Neural cell (in vitro differentiated cells): ENCODE data around the gene C20orf202. TPM values are rescaled to one million over a fixed set of nuclear protein-coding genes. Genes with fewer than 3 reads are reported as not detected.
"Not testable (repeated sequence)": the region's sequence is repeated elsewhere in the genome, so short reads cannot be mapped to it uniquely, and the experiment has no call there.

Source experiments
- H2AFZ ChIP-seq: fragments of 200-600, 300-800 bp; sonication (generic), shearing (Covaris generic); 2 replicates; pipeline ENCODE4 v1.6.0; 2014; ENCODE audit warnings: low read depth, mild to moderate bottlenecking, antibody characterized with exemption, low read length, moderate library complexity
- H3F3A ChIP-seq: fragments of 200-600 bp; shearing (Covaris generic); 2 replicates; pipeline ENCODE4 v1.6.1; 2016; ENCODE audit warnings: mild to moderate bottlenecking, moderate library complexity, mixed read lengths, antibody characterized with exemption, low read length; ENCODE audit not compliant: insufficient read depth, poor library complexity, severe bottlenecking
- H3K27ac ChIP-seq: fragments of 200-600, 300-800 bp; sonication (generic), shearing (Covaris generic); 2 replicates; pipeline ENCODE4 v1.5.1; 2014; ENCODE audit warnings: mild to moderate bottlenecking, low read length, moderate library complexity
- H3K27me3 ChIP-seq: fragments of 300-800, 200-600 bp; sonication (generic), shearing (Covaris generic); 2 replicates; pipeline ENCODE4 v1.6.0; 2014; ENCODE audit warnings: mild to moderate bottlenecking, low read depth, low read length, moderate library complexity; ENCODE audit not compliant: insufficient read depth
- H3K36me3 ChIP-seq: fragments of 300-800, 200-600 bp; sonication (generic), shearing (Covaris generic); 2 replicates; pipeline ENCODE4 v1.5.1; 2014; ENCODE audit warnings: mild to moderate bottlenecking, antibody characterized with exemption, low read length, moderate library complexity; ENCODE audit not compliant: insufficient read depth
- H3K4me2 ChIP-seq: fragments of 300-800, 200-600 bp; sonication (generic), shearing (Covaris generic); 2 replicates; pipeline ENCODE4 v1.6.0; 2014; ENCODE audit warnings: mild to moderate bottlenecking, low read length
- H3K4me3 ChIP-seq: fragments of 300-800, 200-600 bp; sonication (generic), shearing (Covaris generic); 2 replicates; pipeline ENCODE4 v1.5.1; 2014; ENCODE audit warnings: mild to moderate bottlenecking, low read length, moderate library complexity
- H3K79me2 ChIP-seq: fragments of 200-600 bp; shearing (Covaris generic); replicated peaks from 2 replicates; pipeline ENCODE4 v1.6.0; 2014; ENCODE audit warnings: mild to moderate bottlenecking, low read length, moderate library complexity; ENCODE audit not compliant: insufficient read depth
- H3K9ac ChIP-seq: fragments of 300-800, 200-600 bp; sonication (generic), shearing (Covaris generic); 2 replicates; pipeline ENCODE4 v1.6.1; 2016; ENCODE audit warnings: mild to moderate bottlenecking, low read length, mixed read lengths
- H3K9me2 ChIP-seq: fragments of 200-600 bp; shearing (Covaris generic); 2 replicates; pipeline ENCODE4 v1.6.1; 2016; ENCODE audit warnings: mild to moderate bottlenecking, low read length, mixed read lengths; ENCODE audit not compliant: insufficient read depth
- H3K9me3 ChIP-seq: fragments of 200-600, 300-800 bp; sonication (generic), shearing (Covaris generic); 2 replicates; pipeline ENCODE4 v1.6.1; 2016; ENCODE audit warnings: mild to moderate bottlenecking, mixed run types, low read length, moderate library complexity, mixed read lengths
- H4K20me1 ChIP-seq: fragments of 200-600 bp; shearing (Covaris generic); 2 replicates; pipeline ENCODE4 v1.6.1; 2016; ENCODE audit warnings: mild to moderate bottlenecking, mixed run types; ENCODE audit not compliant: insufficient read depth
- EP300 ChIP-seq: fragments of 450-650 bp; conservative IDR thresholded peaks from 2 replicates; pipeline ENCODE4 v1.6.1; 2014; ENCODE audit warnings: antibody characterized with exemption, mild to moderate bottlenecking, moderate library complexity; ENCODE audit not compliant: poor library complexity, severe bottlenecking
- EZH2 ChIP-seq: fragments of 200-600, 300-800 bp; shearing (Covaris generic), sonication (generic); IDR thresholded peaks from 2 replicates; pipeline ENCODE4 v1.6.1; 2014; ENCODE audit warnings: antibody characterized with exemption, low read length, borderline replicate concordance, mild to moderate bottlenecking; ENCODE audit not compliant: insufficient read depth, poor library complexity, severe bottlenecking
- MXI1 ChIP-seq: fragments of 450-650 bp; conservative IDR thresholded peaks from 2 replicates; pipeline ENCODE4 v1.6.1; 2014; ENCODE audit warnings: antibody characterized with exemption, mild to moderate bottlenecking; ENCODE audit not compliant: poor library complexity, severe bottlenecking
- POLR2AphosphoS5 ChIP-seq: IDR thresholded peaks from 2 replicates; pipeline ENCODE4 v1.6.1; 2012
- RAD21 ChIP-seq: fragments of 450-650 bp; conservative IDR thresholded peaks from 2 replicates; pipeline ENCODE4 v1.6.1; 2014; ENCODE audit warnings: antibody characterized with exemption, mild to moderate bottlenecking, moderate library complexity
- SMC3 ChIP-seq: fragments of 450-650 bp; conservative IDR thresholded peaks from 2 replicates; pipeline ENCODE4 v1.6.1; 2014; ENCODE audit warnings: antibody characterized with exemption, mild to moderate bottlenecking, moderate library complexity; ENCODE audit not compliant: poor library complexity
- TAF1 ChIP-seq: IDR thresholded peaks from 2 replicates; pipeline ENCODE4 v1.6.1; 2012; ENCODE audit warnings: low read depth
- polyA plus RNA-seq: library from polyadenylated mRNA; depleted of rRNA; stranded (reverse); fragments of >200 nt; gene quantifications from 2 replicates; pipeline ENCODE4 v1.2.3, GENCODE V29; 2014
- TF ChIP-seq, protein P1 (sequence below): IDR thresholded peaks from 2 replicates; pipeline ENCODE4 v1.6.1; 2012; ENCODE audit warnings: borderline replicate concordance
- TF ChIP-seq, protein P2 (sequence below): fragments of 450-650 bp; IDR thresholded peaks from 2 replicates; pipeline ENCODE4 v1.5.1; 2014; ENCODE audit warnings: antibody characterized with exemption, mild to moderate bottlenecking, moderate library complexity; ENCODE audit not compliant: poor library complexity, severe bottlenecking

The C20orf202 gene
- polyA plus RNA-seq, 1 donor from 2014 or later: 0.62 TPM

DNA sequence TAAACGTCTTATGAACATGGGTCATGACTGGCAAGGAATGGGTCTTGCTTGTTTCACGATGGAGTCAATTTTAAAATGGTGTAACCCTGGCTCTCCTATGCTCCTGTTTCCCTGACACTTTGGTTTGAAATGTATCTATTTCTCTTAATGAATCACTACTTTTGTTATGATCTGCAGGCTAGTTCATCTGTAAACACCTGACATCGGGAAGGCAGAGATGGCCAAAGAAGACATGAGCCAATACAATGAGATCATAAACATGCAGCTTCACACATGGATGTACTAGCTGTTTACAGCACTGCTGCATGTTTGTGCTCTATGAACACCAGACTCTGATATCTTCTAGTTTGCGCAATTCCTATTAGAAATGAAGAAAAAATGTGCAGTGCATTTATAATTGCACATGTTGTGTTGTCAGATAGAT is 11.6 kb downstream of the C20orf202 start:
- Histone ChIP-seq H3K4me3 (no peak overlapping the region), H3K27ac (no peak overlapping the region), H3K4me2 (no peak overlapping the region), H3K27me3 (no peaks in the 10 kb centered on the region), H3K79me2 (no peaks in the 10 kb centered on the region), H3K9me2 (no peaks in the 10 kb centered on the region), H3K36me3 (no peaks in the 10 kb centered on the region), H2AFZ (no peak overlapping the region), H3K9me3 (no peaks in the 10 kb centered on the region), H3F3A (no peaks in the 10 kb centered on the region), H4K20me1 (no peaks in the 10 kb centered on the region), H3K9ac (no peak overlapping the region)
- TF ChIP-seq, protein P1, sequence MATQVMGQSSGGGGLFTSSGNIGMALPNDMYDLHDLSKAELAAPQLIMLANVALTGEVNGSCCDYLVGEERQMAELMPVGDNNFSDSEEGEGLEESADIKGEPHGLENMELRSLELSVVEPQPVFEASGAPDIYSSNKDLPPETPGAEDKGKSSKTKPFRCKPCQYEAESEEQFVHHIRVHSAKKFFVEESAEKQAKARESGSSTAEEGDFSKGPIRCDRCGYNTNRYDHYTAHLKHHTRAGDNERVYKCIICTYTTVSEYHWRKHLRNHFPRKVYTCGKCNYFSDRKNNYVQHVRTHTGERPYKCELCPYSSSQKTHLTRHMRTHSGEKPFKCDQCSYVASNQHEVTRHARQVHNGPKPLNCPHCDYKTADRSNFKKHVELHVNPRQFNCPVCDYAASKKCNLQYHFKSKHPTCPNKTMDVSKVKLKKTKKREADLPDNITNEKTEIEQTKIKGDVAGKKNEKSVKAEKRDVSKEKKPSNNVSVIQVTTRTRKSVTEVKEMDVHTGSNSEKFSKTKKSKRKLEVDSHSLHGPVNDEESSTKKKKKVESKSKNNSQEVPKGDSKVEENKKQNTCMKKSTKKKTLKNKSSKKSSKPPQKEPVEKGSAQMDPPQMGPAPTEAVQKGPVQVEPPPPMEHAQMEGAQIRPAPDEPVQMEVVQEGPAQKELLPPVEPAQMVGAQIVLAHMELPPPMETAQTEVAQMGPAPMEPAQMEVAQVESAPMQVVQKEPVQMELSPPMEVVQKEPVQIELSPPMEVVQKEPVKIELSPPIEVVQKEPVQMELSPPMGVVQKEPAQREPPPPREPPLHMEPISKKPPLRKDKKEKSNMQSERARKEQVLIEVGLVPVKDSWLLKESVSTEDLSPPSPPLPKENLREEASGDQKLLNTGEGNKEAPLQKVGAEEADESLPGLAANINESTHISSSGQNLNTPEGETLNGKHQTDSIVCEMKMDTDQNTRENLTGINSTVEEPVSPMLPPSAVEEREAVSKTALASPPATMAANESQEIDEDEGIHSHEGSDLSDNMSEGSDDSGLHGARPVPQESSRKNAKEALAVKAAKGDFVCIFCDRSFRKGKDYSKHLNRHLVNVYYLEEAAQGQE: no peak
- no peak for TF ChIP-seq TAF1
- TF ChIP-seq EP300: no peak
- no peak for TF ChIP-seq MXI1

DNA sequence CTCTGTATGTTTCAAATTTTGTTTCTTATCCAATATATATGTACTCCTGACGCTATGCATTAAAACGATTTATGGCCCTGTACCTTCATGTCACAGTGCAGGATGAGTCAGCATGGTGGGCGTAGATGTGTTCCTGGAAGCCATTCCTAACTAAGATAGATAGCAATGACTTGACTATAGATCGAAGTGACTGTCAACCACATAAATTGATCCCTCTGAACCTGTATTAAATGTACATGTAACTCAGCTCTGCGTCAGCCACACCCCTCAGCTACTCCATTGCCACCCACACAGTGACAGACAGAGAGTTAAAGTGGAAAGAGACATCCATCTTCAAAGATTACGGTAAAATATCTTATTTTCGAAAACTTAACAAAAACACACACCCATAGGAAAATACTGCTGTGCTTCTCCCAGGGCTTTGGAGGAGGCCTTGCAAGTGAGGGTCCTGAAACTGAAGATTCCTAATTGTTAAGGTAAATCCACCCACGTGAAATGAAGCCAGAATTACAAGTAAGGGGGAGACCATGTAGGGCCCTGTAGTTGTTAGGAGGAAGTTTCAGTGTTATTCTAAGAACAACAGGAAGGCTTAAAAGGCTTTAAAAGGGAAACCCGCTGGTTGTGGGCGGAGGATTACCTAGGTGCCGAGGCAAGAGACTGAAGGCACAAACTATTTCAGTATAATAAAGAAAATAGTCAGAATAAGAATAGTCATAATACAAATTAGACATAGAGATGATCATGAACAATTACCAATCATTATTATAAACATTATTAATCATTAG is 12.3 kb downstream of the C20orf202 start:
- Histone ChIP-seq H3K4me2 (no peak overlapping the region), H4K20me1 (no peaks in the 10 kb centered on the region), H3K4me3 (no peak overlapping the region), H3K9me2 (no peaks in the 10 kb centered on the region), H3K9ac (no peak overlapping the region), H2AFZ (no peak overlapping the region), H3K27ac (no peak overlapping the region), H3K27me3 (no peaks in the 10 kb centered on the region), H3F3A (no peaks in the 10 kb centered on the region), H3K79me2 (no peaks in the 10 kb centered on the region), H3K9me3 (no peaks in the 10 kb centered on the region), H3K36me3 (no peaks in the 10 kb centered on the region)
- TF ChIP-seq MXI1 (no peak), POLR2AphosphoS5 (no peak), EP300 (no peak), TAF1 (no peak), SMC3 (no peak), EZH2 (no peak), RAD21 (no peak)
- TF ChIP-seq, protein P2, sequence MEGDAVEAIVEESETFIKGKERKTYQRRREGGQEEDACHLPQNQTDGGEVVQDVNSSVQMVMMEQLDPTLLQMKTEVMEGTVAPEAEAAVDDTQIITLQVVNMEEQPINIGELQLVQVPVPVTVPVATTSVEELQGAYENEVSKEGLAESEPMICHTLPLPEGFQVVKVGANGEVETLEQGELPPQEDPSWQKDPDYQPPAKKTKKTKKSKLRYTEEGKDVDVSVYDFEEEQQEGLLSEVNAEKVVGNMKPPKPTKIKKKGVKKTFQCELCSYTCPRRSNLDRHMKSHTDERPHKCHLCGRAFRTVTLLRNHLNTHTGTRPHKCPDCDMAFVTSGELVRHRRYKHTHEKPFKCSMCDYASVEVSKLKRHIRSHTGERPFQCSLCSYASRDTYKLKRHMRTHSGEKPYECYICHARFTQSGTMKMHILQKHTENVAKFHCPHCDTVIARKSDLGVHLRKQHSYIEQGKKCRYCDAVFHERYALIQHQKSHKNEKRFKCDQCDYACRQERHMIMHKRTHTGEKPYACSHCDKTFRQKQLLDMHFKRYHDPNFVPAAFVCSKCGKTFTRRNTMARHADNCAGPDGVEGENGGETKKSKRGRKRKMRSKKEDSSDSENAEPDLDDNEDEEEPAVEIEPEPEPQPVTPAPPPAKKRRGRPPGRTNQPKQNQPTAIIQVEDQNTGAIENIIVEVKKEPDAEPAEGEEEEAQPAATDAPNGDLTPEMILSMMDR: no peak
- TF ChIP-seq, protein P1: no peak

DNA sequence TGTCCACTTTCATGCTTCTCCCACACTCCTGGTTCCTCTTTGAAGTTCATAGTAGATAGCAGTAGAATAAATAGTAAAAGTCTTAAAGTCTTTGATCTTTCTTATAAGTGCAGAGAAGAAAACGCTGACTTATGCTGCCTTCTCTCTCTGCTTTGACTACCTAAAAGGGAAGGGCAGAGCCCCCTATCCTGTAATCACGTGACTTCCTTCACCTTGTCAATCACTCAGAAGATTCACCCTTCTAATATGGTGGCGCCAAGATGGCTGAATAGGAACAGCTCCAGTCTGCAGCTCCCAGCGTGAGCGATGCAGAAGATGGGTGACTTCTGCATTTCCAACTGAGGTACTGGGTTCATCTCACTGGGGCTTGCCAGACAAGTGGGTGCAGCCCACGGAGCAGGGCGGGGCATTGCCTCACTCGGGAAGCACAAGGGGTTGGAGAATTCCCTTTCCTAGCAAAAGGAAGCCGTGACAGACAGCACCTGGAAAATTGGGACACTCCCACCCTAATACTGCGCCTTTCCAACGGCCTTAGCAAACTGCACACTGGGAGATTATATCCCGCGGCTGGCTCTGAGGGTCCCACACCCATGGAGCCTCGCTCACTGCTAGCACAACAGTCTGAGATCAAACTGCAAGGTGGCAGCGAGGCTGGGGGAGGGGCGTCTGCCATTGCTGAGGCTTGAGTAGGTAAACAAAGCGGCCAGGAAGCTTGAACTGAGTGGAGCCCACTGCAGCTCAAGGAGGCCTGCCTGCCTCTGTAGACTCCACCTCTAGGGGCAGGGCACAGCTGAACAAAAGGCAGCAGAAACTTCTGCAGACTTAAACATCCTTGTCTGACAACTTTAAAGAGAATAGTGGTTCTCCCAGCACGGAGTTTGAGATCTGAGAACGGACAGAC is 13.5 kb downstream of the C20orf202 start:
- H3K36me3 ChIP-seq, H2AFZ ChIP-seq, H3K9me2 ChIP-seq, H4K20me1 ChIP-seq, H3K9ac ChIP-seq, H3K4me2 ChIP-seq, H3F3A ChIP-seq, H3K9me3 ChIP-seq, H3K4me3 ChIP-seq, H3K27ac ChIP-seq, H3K79me2 ChIP-seq, H3K27me3 ChIP-seq: not testable (repeated sequence)
